HG03039 (cell line): Measurements from ENCODE around the gene CMTM5.
"Not testable (repeated sequence)": the region's sequence is repeated elsewhere in the genome, so short reads cannot be mapped to it uniquely, and the experiment has no call there.

Experiments
- ATAC-seq: cut with Tn5 transposase; IDR thresholded peaks from one replicate; pipeline ENCODE4 v1.9.1; 2021; ENCODE audit warnings: mild to moderate bottlenecking, moderate library complexity; ENCODE audit not compliant: unreplicated experiment

CMTM5 gene

DNA sequence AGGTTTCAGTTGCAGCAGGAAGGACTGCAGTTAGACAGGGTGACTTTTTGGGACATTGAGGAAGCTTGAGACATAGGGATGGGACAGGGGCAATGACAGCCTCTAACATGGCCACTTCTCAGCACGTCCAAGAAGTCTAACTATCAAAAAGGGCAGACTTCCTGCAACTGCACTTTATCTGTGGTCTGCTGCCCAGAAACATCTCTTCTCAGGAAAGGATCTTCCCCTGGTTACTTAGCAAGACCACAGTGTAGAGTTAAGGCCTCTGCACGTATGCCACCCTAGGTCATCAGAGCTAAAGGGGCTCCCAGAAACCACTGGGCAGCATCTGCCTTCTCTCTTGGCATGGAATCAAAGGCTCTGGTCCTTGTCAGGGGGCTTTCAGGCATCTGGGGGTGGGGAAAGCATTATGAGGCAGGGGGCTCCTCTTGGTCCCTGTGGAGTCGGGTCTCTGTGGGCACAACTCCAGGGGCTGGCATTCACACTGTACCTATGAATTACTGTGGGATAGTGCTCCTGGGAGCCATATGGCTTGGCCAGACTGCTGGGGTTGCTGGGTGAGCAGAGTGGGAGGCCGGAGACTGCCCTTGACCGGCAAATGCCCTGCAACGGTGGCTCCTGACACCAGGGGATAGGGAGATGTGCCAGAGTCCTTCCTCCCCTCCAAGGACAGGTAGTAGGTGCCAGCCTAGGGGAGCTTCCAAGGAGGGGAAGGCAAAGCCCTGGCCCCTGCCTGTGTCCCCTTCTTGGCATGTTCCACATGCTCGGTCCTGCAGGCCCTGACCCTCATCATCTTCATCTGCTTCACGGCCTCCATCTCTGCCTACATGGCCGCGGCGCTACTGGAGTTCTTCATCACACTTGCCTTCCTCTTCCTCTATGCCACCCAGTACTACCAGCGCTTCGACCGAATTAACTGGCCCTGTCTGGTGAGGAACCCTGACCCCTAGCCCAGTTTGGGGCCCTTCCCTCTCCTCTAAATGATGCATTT, 1.0 kb downstream of the CMTM5 start:
- no peak for ATAC-seq

DNA sequence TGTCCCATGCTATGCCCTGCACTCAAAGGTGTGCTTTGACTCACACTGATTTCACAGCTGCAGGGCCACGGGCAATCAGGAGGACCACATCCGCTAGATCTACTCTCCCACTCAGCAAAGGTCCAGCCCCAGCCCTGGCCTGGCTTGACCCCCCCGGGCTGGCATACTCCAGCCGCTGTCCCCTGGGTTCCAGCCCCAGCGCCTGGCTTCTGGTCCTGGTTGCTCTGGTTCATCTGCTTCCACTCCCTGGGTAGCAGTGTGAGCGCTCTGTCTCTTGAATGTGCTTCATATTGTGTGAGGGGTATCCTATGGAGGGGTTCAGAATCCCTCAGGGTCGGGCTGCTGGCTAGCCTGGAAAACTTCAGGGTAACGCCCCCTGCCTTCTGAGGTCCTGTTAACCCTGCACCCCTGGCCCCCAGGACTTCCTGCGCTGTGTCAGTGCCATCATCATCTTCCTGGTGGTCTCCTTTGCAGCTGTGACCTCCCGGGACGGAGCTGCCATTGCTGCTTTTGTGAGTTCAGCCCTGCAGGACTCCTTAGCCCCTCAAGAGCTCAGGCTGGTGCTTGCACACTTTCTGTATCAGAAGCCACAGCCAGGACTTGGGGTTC, 1.9 kb downstream of the CMTM5 start:
- ATAC-seq = no peak

- ATAC-seq = no peak
Measured at GRCh38 chr14:23379366-23380196, 2.7 kb downstream of the CMTM5 start.

DNA sequence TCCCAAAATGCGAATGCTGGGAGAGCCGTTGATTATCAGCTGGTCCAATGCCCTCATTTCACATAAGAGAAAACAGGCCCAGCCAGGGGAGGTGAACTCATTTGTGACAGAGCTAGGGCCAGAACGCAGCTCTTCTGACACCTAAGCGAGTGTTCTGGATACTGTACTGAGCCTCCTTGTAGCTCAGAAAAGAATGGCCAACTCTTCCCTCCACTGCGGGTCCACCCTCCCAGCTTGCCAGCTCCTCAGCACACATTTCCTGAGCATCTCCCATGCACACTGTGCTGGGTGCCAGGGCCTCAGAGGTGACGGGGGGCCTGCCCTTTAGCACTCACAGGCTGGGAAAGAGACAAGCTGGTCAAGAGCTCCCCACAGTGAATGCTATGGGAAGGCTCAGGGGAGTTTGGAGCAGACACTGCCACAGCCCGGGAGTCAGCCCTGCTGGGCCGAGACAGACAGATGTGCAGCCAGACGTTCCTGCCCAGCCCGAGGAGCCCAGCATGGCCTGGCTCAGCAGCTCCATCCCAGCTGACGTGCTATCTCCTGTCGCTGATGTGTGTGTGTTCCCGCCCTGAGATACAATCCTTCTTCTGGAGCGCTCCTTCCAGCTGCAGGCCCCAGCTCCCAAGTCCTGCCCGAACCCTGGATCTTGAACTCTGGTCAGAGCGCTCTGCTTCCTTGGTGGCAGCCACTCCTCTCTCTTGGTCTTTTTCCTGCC, 3.5 kb downstream of the CMTM5 start:
- no peak for ATAC-seq

GRCh38 chr14:23380976-23381375, 4.1 kb downstream of the CMTM5 start:
- no peak for ATAC-seq

- no peak for ATAC-seq
Measured at GRCh38 chr14:23381871-23382270, 5.0 kb downstream of the CMTM5 start.

DNA sequence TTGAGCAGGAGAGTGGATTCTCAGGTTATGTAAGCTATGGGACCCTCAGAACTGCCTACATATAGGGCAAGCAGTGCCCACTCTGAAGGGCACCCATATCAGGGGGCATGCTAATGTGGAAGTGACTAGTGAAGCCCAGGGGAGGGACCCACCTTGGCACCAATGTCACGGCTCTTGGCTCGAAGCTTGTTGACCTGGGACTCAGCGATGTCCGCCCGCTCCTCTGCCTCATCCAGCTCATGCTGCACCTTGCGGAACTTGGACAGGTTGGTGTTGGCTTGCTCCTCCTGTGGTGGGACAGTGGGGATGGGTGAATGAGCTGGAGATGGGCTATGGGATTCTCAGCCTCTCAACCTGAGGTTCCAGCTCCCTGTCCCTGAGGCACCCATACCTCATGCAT, 5.4 kb downstream of the CMTM5 start:
- no peak for ATAC-seq

- ATAC-seq = no peak
Measured at GRCh38 chr14:23382731-23383440, 6.0 kb downstream of the CMTM5 start.

GRCh38 chr14:23384364-23385080, 7.7 kb downstream of the CMTM5 start:
- ATAC-seq = no peak

- ATAC-seq = no peak
Measured at GRCh38 chr14:23385244-23385641, 8.4 kb downstream of the CMTM5 start.

DNA sequence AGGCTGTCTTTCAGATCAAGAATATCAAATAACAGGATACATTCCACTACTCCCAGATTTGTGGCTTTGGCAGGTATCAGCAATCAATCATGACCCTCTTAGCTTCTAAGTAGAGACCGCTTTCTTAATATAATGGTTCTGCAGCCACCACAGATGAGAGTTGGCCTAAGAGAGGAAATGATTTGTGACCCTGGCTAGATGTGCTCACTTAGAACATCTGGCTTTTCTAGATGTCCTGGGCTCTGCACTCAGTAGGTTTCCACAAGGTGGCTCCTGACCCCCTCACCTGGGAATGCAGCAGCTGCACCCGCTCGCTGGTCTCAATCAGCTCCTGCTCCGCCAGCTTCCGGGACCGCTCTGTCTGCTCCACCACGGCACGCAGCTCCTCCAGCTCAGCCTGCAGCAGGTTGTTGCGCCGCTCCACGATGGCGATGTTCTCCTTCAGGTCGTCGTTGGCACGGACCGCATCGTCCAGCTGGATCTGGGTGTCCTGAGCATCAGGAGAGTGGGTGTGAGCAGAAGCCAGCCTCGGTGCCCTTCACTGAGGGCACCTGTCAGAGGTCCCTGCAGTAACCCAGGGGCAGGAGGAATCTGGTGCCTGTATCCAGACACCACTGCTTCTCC, 8.9 kb downstream of the CMTM5 start:
- no peak for ATAC-seq

GRCh38 chr14:23386266-23386657, 9.4 kb downstream of the CMTM5 start:
- not testable (repeated sequence) for ATAC-seq

- no peak for ATAC-seq
Measured at GRCh38 chr14:23386999-23387398, 10.2 kb downstream of the CMTM5 start.

GRCh38 chr14:23387916-23388882, 11.4 kb downstream of the CMTM5 start:
- no peak for ATAC-seq

DNA sequence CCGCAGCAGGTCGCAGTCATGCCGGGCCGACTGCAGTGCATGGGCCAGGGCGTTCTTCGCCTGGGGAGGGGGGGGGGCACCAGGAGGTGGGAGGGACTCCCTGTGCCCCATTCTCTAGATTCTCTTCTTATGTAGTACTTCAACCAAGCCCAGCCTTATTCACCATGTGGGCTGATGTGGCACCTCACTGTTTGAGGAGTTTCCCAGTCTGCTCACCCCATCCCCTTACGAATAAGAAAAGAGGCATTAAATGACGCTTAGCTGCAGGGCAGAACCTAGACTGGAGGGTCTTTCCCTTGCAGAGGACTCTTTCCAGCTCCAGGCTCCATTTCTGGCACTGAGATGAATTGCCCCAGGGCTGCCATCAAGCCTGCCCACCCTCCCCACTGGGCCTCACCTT, 12.2 kb downstream of the CMTM5 start:
- ATAC-seq = no peak

DNA sequence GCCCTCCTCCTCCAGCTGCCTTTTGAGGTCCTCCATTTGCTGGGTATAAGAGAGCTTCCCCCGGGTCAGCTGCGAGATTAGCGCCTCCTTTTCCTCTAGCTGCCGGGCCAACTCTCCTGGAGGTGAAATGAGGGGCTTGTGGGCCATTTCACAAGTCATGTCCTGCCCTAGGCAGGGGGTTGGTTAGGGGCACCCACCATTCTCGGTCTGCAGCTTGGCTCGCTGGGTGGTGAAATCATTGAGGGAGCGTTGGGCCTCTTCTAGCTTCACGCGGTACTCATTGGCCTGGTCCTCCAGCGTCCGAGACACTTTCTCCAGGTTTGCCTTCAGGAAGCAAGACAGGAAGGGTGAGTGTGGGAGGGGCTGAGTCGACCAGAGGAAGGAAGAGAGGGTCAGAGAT, 12.6 kb downstream of the CMTM5 start:
- no peak for ATAC-seq

DNA sequence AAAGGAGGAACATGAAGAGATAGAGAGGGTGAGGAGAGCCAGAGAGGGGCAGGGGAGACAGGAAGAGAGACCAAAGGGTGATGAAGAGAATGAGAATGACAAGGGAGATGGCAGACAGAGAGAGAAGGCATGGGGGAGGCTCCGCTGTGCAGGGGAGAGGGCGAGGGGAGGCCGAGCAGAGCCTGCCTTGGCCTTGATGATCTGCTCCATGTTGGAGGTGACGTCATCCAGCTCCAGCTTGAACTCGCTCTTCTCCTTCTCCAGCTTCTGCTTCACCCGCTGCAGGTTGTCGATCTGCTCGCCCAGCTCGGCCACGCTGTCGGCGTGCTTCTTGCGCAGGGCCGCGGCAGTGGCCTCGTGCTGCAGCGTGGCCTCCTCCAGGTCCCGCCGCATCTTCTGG, 13.0 kb downstream of the CMTM5 start:
- ATAC-seq = not testable (repeated sequence)

GRCh38 chr14:23392613-23393012, 15.8 kb downstream of the CMTM5 start:
- ATAC-seq = no peak
